Measurements from ENCODE around the gene USP15. TPM values are rescaled to one million over a fixed set of nuclear protein-coding genes. Genes with fewer than 3 reads are reported as not detected.
"Not testable (repeated sequence)": the region's sequence is repeated elsewhere in the genome, so short reads cannot be mapped to it uniquely, and the experiment has no call there.

USP15 gene
- total RNA-seq, 1 donor from 2014 or later = 74.2 TPM

DNA sequence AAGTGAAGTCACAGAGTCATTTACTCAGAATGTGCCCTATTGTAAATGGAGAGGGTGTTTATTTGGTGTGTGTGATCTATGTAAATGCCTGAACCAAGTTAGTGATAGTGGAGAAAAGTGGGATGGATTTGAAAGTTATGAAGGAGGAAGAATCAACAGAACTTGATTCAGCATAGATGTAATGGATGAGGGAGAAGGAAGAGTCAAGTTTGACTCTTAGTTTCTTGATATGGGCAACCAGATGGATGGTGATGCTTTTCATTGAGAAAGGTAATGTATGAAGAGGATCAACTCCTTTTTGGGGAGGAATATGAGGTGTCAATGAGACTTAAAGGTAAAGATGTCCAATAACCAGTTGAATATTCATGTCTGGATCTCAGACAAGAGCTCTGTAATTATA is 199.8 kb downstream of the USP15 start:
- intact Hi-C loops (cut with DNase I) = no loop called here
- Histone ChIP-seq H3K4me1 (no peaks in the 10 kb centered on the region), H3K36me3 (no peaks in the 10 kb centered on the region), H3K27ac (no peak overlapping the region), H3K9me3 (no peaks in the 10 kb centered on the region), H3K4me3 (no peak overlapping the region), H3K27me3 (no peaks in the 10 kb centered on the region)
- no peak for DNase-seq (ENCODE audit: extremely low spot score in 2 of 2)
- no peak for TF ChIP-seq POLR2A (IDR thresholded peaks at IDR 0.05)
- TF ChIP-seq, protein P1, sequence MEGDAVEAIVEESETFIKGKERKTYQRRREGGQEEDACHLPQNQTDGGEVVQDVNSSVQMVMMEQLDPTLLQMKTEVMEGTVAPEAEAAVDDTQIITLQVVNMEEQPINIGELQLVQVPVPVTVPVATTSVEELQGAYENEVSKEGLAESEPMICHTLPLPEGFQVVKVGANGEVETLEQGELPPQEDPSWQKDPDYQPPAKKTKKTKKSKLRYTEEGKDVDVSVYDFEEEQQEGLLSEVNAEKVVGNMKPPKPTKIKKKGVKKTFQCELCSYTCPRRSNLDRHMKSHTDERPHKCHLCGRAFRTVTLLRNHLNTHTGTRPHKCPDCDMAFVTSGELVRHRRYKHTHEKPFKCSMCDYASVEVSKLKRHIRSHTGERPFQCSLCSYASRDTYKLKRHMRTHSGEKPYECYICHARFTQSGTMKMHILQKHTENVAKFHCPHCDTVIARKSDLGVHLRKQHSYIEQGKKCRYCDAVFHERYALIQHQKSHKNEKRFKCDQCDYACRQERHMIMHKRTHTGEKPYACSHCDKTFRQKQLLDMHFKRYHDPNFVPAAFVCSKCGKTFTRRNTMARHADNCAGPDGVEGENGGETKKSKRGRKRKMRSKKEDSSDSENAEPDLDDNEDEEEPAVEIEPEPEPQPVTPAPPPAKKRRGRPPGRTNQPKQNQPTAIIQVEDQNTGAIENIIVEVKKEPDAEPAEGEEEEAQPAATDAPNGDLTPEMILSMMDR (IDR thresholded peaks at IDR 0.05) = no peak
- TF ChIP-seq POLR2AphosphoS5 (IDR thresholded peaks at IDR 0.05; ENCODE audit: insufficient read depth in 1 of 2, low read depth in 1 of 2) = no peak

DNA sequence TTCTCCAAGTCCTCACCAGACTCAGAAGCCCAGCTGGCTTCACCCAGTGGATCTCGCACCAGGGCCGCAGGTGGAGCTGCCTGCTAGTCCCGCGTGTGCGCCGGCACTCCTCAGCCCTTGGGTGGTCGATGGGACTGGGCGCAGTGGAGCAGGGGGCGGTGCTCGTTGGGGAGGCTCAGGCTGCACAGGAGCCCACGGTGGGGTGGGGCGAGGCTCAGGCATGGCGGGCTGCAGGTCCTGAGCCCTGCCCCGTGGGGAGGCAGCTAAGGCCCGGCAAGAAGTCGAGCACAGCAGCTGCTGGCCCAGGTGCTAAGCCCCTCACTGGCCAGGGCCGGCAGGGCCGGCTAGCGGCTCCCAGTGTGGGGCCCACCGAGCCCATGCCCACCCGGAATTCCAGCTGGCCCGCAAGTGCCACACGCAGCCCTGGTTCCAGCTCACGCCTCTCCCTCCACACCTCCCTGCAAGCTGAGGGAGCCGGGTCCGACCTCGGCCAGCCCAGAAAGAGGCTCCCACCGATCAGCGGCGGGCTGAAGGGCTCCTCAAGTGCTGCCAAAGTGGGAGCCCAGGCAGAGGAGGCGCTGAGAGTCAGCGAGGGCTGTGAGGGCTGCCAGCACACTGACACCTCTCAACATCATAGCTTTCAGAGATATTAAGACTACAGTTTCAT is 201.1 kb downstream of the USP15 start:
- H3K27ac ChIP-seq; H3K4me3 ChIP-seq; H3K36me3 ChIP-seq; H3K9me3 ChIP-seq; H3K4me1 ChIP-seq; H3K27me3 ChIP-seq; intact Hi-C loops (cut with DNase I); DNase-seq (ENCODE audit: extremely low spot score in 2 of 2): not testable (repeated sequence)

DNA sequence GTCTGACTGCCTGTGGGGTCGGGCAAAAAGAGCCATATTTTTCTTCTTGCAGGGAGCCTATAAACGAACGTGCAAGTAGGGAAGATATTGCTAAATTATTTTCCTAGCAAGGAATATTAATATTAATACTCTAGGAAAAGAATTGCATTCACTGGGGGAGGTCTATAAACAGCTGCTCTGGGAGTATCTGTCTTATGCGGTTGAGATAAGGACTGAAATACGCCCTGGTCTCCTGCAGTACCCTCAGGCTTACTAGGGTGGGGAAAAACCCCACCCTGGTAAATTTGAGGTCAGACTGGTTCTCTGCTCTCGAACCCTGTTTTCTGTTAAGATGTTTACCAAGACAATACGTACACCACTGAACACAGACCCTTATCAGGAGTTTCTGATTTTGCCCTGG is 203.0 kb downstream of the USP15 start:
- H3K9me3 ChIP-seq; H3K27me3 ChIP-seq; DNase-seq (ENCODE audit: extremely low spot score in 2 of 2); H3K27ac ChIP-seq; H3K36me3 ChIP-seq; intact Hi-C loops (cut with DNase I); H3K4me3 ChIP-seq; H3K4me1 ChIP-seq: not testable (repeated sequence)

Small RNAs within 50 kb of the gene (small RNA-seq; reads per million reads assigned to genes)
- gene RF00017 (not detected), gene RNU6-595P (not detected)

Other genes starting within 250 kb of the USP15 start
- 85.0 TPM for gene MON2, start 206.4 kb downstream of the USP15 start, total RNA-seq

All from vagina (tissue), 2 donors.